ENCODE data around the gene NRAS.

NRAS gene

GRCh38 chr1:114746450-114747121, 30.0 kb upstream of the NRAS start:
- DNase-seq, result no peak
- H3K27me3 ChIP-seq, result no peaks in the 10 kb centered on the region
- no peaks in the 10 kb centered on the region for H3K4me1 ChIP-seq
- H3K36me3 ChIP-seq, result peaks cover 83% of the 10 kb centered on the region
- no peaks in the 10 kb centered on the region for H3K9me3 ChIP-seq
- no peak overlapping the region for H3K4me3 ChIP-seq (ENCODE audit: low read depth, low read length)
- no peak for TF ChIP-seq CTCF (IDR thresholded peaks at IDR 0.05; ENCODE audit: low read depth, low read length)

DNA sequence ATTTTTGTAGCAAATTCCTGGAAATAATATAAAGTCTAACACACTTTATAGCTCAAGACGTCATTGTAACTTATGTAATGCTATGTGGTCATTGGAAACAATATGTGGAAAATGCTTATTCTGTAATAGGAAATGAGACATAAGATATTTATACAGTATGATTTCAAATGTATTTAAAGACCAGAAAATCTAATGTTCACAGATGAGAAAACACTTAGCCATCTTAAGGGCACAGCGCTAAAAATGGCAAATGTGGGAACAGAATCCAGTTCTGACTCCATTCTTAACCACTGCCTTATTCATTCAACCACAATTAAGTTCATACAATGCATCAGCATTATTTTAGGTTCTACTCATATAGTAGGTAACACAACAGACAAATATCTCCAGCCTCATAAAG, 28.7 kb upstream of the NRAS start:
- no peak for TF ChIP-seq CTCF (IDR thresholded peaks at IDR 0.05; ENCODE audit: low read depth, low read length)
- Histone ChIP-seq H3K27me3 (no peaks in the 10 kb centered on the region), H3K4me1 (no peaks in the 10 kb centered on the region), H3K9me3 (no peaks in the 10 kb centered on the region), H3K36me3 (peaks cover 94% of the 10 kb centered on the region), H3K4me3 (ENCODE audit: low read depth, low read length) (no peak overlapping the region)
- DNase-seq, result no peak

GRCh38 chr1:114741963-114742746, 25.6 kb upstream of the NRAS start:
- Histone ChIP-seq H3K27me3 (no peaks in the 10 kb centered on the region), H3K9me3 (no peaks in the 10 kb centered on the region), H3K36me3 (peaks cover 90% of the 10 kb centered on the region), H3K4me3 (ENCODE audit: low read depth, low read length) (no peak overlapping the region), H3K4me1 (no peaks in the 10 kb centered on the region)
- DNase-seq, result no peak
- TF ChIP-seq CTCF (IDR thresholded peaks at IDR 0.05; ENCODE audit: low read depth, low read length), result no peak

DNA sequence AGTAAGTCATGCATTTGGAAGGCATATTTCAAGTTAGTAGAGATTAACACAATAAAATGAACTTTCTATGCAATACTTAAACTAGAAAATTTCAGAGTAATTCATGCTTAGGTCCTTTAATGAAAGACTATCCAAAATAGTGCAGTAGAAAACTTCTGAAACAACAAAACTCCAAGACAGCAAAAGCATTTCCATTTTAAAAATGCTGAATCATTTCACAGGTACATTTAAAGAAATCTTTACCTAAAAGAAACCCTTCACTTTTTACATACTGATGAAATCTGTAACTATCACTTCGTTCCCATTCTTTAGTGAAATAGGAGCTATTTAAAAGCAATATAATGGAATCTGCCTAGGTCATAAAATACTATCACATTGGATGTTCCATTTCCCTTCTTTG, 23.8 kb upstream of the NRAS start:
- H3K4me1 ChIP-seq, result no peaks in the 10 kb centered on the region
- H3K27me3 ChIP-seq, result no peaks in the 10 kb centered on the region
- peaks cover 90% of the 10 kb centered on the region for H3K36me3 ChIP-seq
- DNase-seq, result no peak
- TF ChIP-seq CTCF (IDR thresholded peaks at IDR 0.05; ENCODE audit: low read depth, low read length), result no peak
- no peak overlapping the region for H3K4me3 ChIP-seq (ENCODE audit: low read depth, low read length)
- no peaks in the 10 kb centered on the region for H3K9me3 ChIP-seq

DNA sequence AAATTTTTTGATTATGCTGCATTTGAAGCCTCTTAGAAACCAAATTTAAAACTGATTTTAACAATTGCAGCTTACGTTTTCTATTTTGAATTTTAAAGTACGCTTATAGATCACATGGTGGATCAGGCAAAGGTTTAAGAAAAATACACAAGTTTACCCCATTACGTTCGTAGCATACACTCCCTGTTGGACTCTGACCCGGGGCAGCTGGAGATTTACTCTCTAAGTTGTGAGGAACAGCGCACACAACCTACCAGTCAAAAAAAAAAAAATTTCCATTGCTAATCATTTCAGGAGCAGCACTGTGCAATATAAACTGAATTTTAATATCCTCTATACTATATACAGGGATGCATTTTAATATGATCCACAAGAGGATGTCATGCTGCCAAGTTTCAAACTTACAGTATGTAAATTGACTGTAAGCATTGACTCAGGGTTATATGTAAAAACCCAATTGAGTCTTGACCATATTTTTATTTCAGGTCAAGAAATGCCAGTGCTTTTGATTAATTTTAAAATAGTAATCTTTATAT, 20.8 kb upstream of the NRAS start:
- DNase-seq, result no peak
- TF ChIP-seq CTCF (IDR thresholded peaks at IDR 0.05; ENCODE audit: low read depth, low read length), result no peak
- Histone ChIP-seq H3K36me3 (peaks cover 92% of the 10 kb centered on the region), H3K9me3 (no peaks in the 10 kb centered on the region), H3K27me3 (no peaks in the 10 kb centered on the region), H3K4me3 (ENCODE audit: low read depth, low read length) (no peak overlapping the region), H3K4me1 (no peaks in the 10 kb centered on the region)

DNA sequence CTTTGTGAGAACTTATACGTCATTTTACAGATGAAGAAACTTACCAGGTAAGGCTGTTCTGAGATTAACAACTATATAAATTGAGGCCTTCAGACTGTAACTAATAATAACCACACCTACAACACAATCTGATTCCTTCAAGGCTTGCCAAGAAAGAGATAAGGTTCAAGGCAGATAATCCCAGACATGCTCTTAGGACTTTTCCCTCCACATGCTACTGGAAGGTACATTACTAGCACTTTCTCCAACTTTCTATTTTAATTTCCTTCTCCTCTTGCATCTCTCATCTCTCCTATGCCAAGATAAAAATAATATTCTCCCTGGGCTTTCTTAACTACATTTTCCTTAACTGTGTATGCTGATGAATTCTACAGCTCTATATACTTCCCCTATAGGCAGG, 18.9 kb upstream of the NRAS start:
- Histone ChIP-seq H3K4me1 (no peaks in the 10 kb centered on the region), H3K4me3 (ENCODE audit: low read depth, low read length) (no peak overlapping the region), H3K36me3 (peaks cover 93% of the 10 kb centered on the region), H3K27me3 (no peaks in the 10 kb centered on the region), H3K9me3 (no peaks in the 10 kb centered on the region)
- TF ChIP-seq CTCF (IDR thresholded peaks at IDR 0.05; ENCODE audit: low read depth, low read length), result no peak
- DNase-seq, result no peak
